Bronchial epithelial cell (primary cell): Measurements from ENCODE around the gene ZNF710. TPM values are rescaled to one million over a fixed set of nuclear protein-coding genes. Genes with fewer than 3 reads are reported as not detected.

ENCODE experiments used
- DNase-seq: peaks from one replicate; pipeline ENCODE4 v3.0.0-alpha.2; 2010; ENCODE audit warnings: low read depth
- FAIRE-seq: peaks from 2 replicates; lab custom pipeline; 2011; peaks lifted over from hg19 to GRCh38; lab: Jason Lieb, UNC
- H3K27me3 ChIP-seq: 2 replicates; pipeline ENCODE4 v1.5.1; 2011; ENCODE audit warnings: low read length; ENCODE audit not compliant: control insufficient read depth, insufficient read depth
- H3K36me3 ChIP-seq: 2 replicates; pipeline ENCODE4 v1.5.1; 2011; ENCODE audit warnings: low read length; ENCODE audit not compliant: control insufficient read depth, insufficient read depth
- H3K4me3 ChIP-seq: 2 replicates; pipeline ENCODE4 v1.5.1; 2011; ENCODE audit warnings: mild to moderate bottlenecking, low read depth, low read length, control low read depth
- CTCF ChIP-seq: IDR thresholded peaks from 2 replicates; pipeline ENCODE4 v1.5.1; 2011; ENCODE audit warnings: mild to moderate bottlenecking, moderate library complexity, low read length, control low read depth, inconsistent platforms; ENCODE audit not compliant: insufficient read depth, severe bottlenecking
- total RNA-seq: library from RNA; depleted of rRNA; stranded (reverse); fragments of >200 nt; gene quantifications from 2 replicates; pipeline ENCODE4 v1.2.1, GENCODE V29; 2014

The ZNF710 gene
- total RNA-seq, 1 donor from 2014 or later, result 7.6 TPM

- Histone ChIP-seq H3K4me3 (no peak overlapping the region), H3K27me3 (no peaks in the 10 kb centered on the region), H3K36me3 (no peaks in the 10 kb centered on the region)
- no peak for TF ChIP-seq CTCF
- DNase-seq (no peak), FAIRE-seq (no peak)
Observed at GRCh38 chr15:90119367-90119766, 118.2 kb downstream of the ZNF710 start.

GRCh38 chr15:90121086-90121485 is 120.0 kb downstream of the ZNF710 start:
- no peak for FAIRE-seq
- Histone ChIP-seq H3K27me3 (no peaks in the 10 kb centered on the region), H3K4me3 (no peak overlapping the region), H3K36me3 (no peaks in the 10 kb centered on the region)
- no peak for TF ChIP-seq CTCF
- DNase-seq, result no peak

- H3K36me3 ChIP-seq, result no peaks in the 10 kb centered on the region
- no peak for TF ChIP-seq CTCF
- H3K4me3 ChIP-seq, result no peak overlapping the region
- no peak for DNase-seq
- FAIRE-seq, result no peak
- peaks cover 2% of the 10 kb centered on the region for H3K27me3 ChIP-seq
Observed at GRCh38 chr15:90124507-90124906, 123.4 kb downstream of the ZNF710 start.

- H3K36me3 ChIP-seq, result no peaks in the 10 kb centered on the region
- no peak for TF ChIP-seq CTCF
- DNase-seq (no peak), FAIRE-seq (no peak)
- H3K27me3 ChIP-seq, result peaks cover 2% of the 10 kb centered on the region
- no peak overlapping the region for H3K4me3 ChIP-seq
Observed at GRCh38 chr15:90126022-90126421, 124.9 kb downstream of the ZNF710 start.

GRCh38 chr15:90126596-90127435 is 125.7 kb downstream of the ZNF710 start:
- no peak for DNase-seq
- no peak for TF ChIP-seq CTCF
- Histone ChIP-seq H3K4me3 (no peak overlapping the region), H3K27me3 (peaks cover 2% of the 10 kb centered on the region), H3K36me3 (no peaks in the 10 kb centered on the region)
- no peak for FAIRE-seq

- H3K27me3 ChIP-seq, result peaks cover 2% of the 10 kb centered on the region
- no peak overlapping the region for H3K4me3 ChIP-seq
- FAIRE-seq, result no peak
- no peaks in the 10 kb centered on the region for H3K36me3 ChIP-seq
- TF ChIP-seq CTCF, result no peak
- DNase-seq, result no peak
Observed at GRCh38 chr15:90130291-90130690, 129.2 kb downstream of the ZNF710 start.
